ELF-1 (cell line): Measurements from ENCODE around the gene TMEFF1.

Experiments
- DNase-seq: peaks from one replicate; pipeline ENCODE4 v3.0.0-alpha.2; 2016; ENCODE audit warnings: low read depth, low spot score

The TMEFF1 gene

GRCh38 chr9:100602342-100602801 is 129.4 kb downstream of the TMEFF1 start:
- peak; percentile 76 for DNase-seq

- DNase-seq: no peak
These were observed 132.5 kb downstream of the TMEFF1 start for GRCh38 chr9:100605405-100605804.

- peak; percentile 60 for DNase-seq
These were observed 146.2 kb downstream of the TMEFF1 start for GRCh38 chr9:100619194-100619593.

GRCh38 chr9:100619665-100620064 is 146.7 kb downstream of the TMEFF1 start:
- DNase-seq: no peak

- no peak for DNase-seq
These were observed 151.0 kb downstream of the TMEFF1 start for GRCh38 chr9:100623969-100624368.

- DNase-seq: no peak
These were observed 154.0 kb downstream of the TMEFF1 start for GRCh38 chr9:100626949-100627348.
